GM23338 (cell line): Measurements from ENCODE around the gene ZBTB2. TPM values are rescaled to one million over a fixed set of nuclear protein-coding genes. Genes with fewer than 3 reads are reported as not detected.

ENCODE experiments used
- ATAC-seq: fragments of 200-7000 bp; cut with Tn5 transposase; 3 replicates; pipeline ENCODE4 v1.9.1; 2020
- DNase-seq: peaks from one replicate; pipeline ENCODE4 v3.0.0-alpha.2; 2015; ENCODE audit warnings: low spot score
- H2AFZ ChIP-seq: fragments of 200-600 bp; sonication (generic); 2 replicates; pipeline ENCODE4 v1.8.0; 2016; ENCODE audit warnings: antibody characterized with exemption, mild to moderate bottlenecking, moderate library complexity
- H3F3A ChIP-seq: fragments of 200-600 bp; sonication (generic); replicated peaks from 2 replicates; pipeline ENCODE4 v1.8.0; 2017; ENCODE audit warnings: antibody characterized with exemption, mixed run types, low read depth
- H3K27ac ChIP-seq: fragments of 200-600 bp; sonication (generic); 2 replicates; pipeline ENCODE4 v1.6.1; 2016; ENCODE audit warnings: low read depth
- H3K27me3 ChIP-seq: fragments of 200-600 bp; sonication (generic); 2 replicates; pipeline ENCODE4 v1.8.0; 2016; ENCODE audit warnings: mild to moderate bottlenecking, mixed run types, moderate library complexity; ENCODE audit not compliant: insufficient read depth
- H3K36me3 ChIP-seq: fragments of 200-600 bp; sonication (generic); 2 replicates; pipeline ENCODE4 v1.8.0; 2016; ENCODE audit warnings: mild to moderate bottlenecking; ENCODE audit not compliant: insufficient read depth
- H3K4me1 ChIP-seq: fragments of 200-600 bp; sonication (generic); 2 replicates; pipeline ENCODE4 v1.8.0; 2016; ENCODE audit warnings: mild to moderate bottlenecking, moderate library complexity; ENCODE audit not compliant: insufficient read depth
- H3K4me2 ChIP-seq: fragments of 200-600 bp; sonication (generic); 2 replicates; pipeline ENCODE4 v1.7.1; 2017; ENCODE audit warnings: mixed run types
- H3K4me3 ChIP-seq: fragments of 200-600 bp; sonication (generic); 2 replicates; pipeline ENCODE4 v1.6.1; 2016; ENCODE audit warnings: mixed run types
- H3K79me2 ChIP-seq: fragments of 200-600 bp; sonication (generic); replicated peaks from 2 replicates; pipeline ENCODE4 v1.8.0; 2017; ENCODE audit warnings: mild to moderate bottlenecking; ENCODE audit not compliant: insufficient read depth
- H3K9me2 ChIP-seq: fragments of 200-600 bp; sonication (generic); 2 replicates; pipeline ENCODE4 v1.8.0; 2017; ENCODE audit not compliant: insufficient read depth
- H4K20me1 ChIP-seq: fragments of 200-600 bp; sonication (generic); replicated peaks from 2 replicates; pipeline ENCODE4 v1.8.0; 2017; ENCODE audit warnings: mild to moderate bottlenecking; ENCODE audit not compliant: insufficient read depth
- H3K27ac Mint-ChIP-seq: 2 replicates; pipeline ENCODE4 v1.8.0; 2020; ENCODE audit warnings: inconsistent platforms, mild to moderate bottlenecking, moderate library complexity, mixed read lengths
- H3K27me3 Mint-ChIP-seq: 3 replicates; pipeline ENCODE4 v1.8.0; 2022; ENCODE audit warnings: low read depth, mild to moderate bottlenecking, moderate library complexity, mixed read lengths, inconsistent platforms; ENCODE audit not compliant: insufficient read depth, poor library complexity
- H3K36me3 Mint-ChIP-seq: 3 replicates; pipeline ENCODE4 v1.8.0; 2021; ENCODE audit warnings: low read depth, mild to moderate bottlenecking, inconsistent platforms, moderate library complexity, mixed read lengths
- H3K4me1 Mint-ChIP-seq: 3 replicates; pipeline ENCODE4 v1.8.0; 2020; ENCODE audit warnings: mild to moderate bottlenecking, inconsistent platforms, mixed read lengths
- H3K4me3 Mint-ChIP-seq: 3 replicates; pipeline ENCODE4 v1.8.0; 2021; ENCODE audit warnings: moderate library complexity, mild to moderate bottlenecking, inconsistent platforms, mixed read lengths
- H3K9me3 Mint-ChIP-seq: 3 replicates; pipeline ENCODE4 v1.8.0; 2020; ENCODE audit warnings: moderate library complexity, mild to moderate bottlenecking, inconsistent platforms, mixed read lengths
- CREB1 ChIP-seq: fragments of 250-450 bp; sonication (Bioruptor Pico); IDR thresholded peaks from 2 replicates; pipeline ENCODE4 v1.5.0; 2020; ENCODE audit warnings: low read depth, mild to moderate bottlenecking, moderate library complexity
- ETS1 ChIP-seq: IDR thresholded peaks from 2 replicates; pipeline ENCODE4 v1.6.1; 2016; ENCODE audit warnings: antibody characterized with exemption
- EZH2phosphoT487 ChIP-seq: fragments of 200-600 bp; sonication (generic); IDR thresholded peaks from one replicate; pipeline ENCODE4 v1.8.1; 2018; ENCODE audit warnings: antibody characterized with exemption; ENCODE audit not compliant: unreplicated experiment
- JUNB ChIP-seq: IDR thresholded peaks from one replicate; pipeline ENCODE4 v1.6.1; 2016; ENCODE audit warnings: antibody characterized with exemption; ENCODE audit not compliant: unreplicated experiment
- NANOG ChIP-seq: IDR thresholded peaks from 2 replicates; pipeline ENCODE4 v1.6.1; 2016; ENCODE audit warnings: antibody characterized with exemption, borderline replicate concordance
- STAT1 ChIP-seq: IDR thresholded peaks from one replicate; pipeline ENCODE4 v1.6.1; 2016; ENCODE audit warnings: antibody characterized with exemption; ENCODE audit not compliant: unreplicated experiment
- ZNF114 ChIP-seq: fragments of 250-450 bp; sonication (Bioruptor Pico); IDR thresholded peaks from 2 replicates; pipeline ENCODE4 v1.5.0; 2020; ENCODE audit warnings: mild to moderate bottlenecking, moderate library complexity
- ZNF462 ChIP-seq: fragments of 250-450 bp; sonication (Bioruptor Pico); IDR thresholded peaks from 2 replicates; pipeline ENCODE4 v1.5.0; 2020; ENCODE audit warnings: mild to moderate bottlenecking, moderate library complexity
- polyA plus RNA-seq: library from polyadenylated mRNA; unstranded; fragments of >200 nt; fragmentation: Nextera tagmentation; extraction: Ambion mirVana; gene quantifications from 2 replicates; pipeline ENCODE4 v1.2.1, GENCODE V29; 2016
- total RNA-seq: library from RNA; depleted of rRNA; stranded (reverse); fragments of >200 nt; shearing (Covaris generic); gene quantifications from 2 replicates; pipeline ENCODE4 v1.2.3, GENCODE V29; 2014

Gene ZBTB2
- total and polyA plus RNA-seq, 2 experiments from 2014 or later = 11.4 to 21.9 TPM

GRCh38 chr6:151387175-151387970 lies 4.0 kb downstream of the ZBTB2 start:
- H3K27ac ChIP-seq = no peak overlapping the region
- H3K36me3 ChIP-seq = no peaks in the 10 kb centered on the region
- Mint-ChIP-seq H3K4me1 (peaks cover 7% of the 10 kb centered on the region), H3K27ac (no peak overlapping the region), H3K36me3 (peaks cover 22% of the 10 kb centered on the region), H3K4me3 (no peak overlapping the region), H3K9me3 (no peaks in the 10 kb centered on the region; the same call in 2 of the 3 replicates), H3K27me3 (peaks cover 8% of the 10 kb centered on the region)
- peaks cover 11% of the 10 kb centered on the region for H3F3A ChIP-seq
- H3K9me2 ChIP-seq = peaks cover 3% of the 10 kb centered on the region; the same call in 1 of the 2 replicates
- H3K27me3 ChIP-seq = no peaks in the 10 kb centered on the region
- H3K79me2 ChIP-seq = peaks cover 76% of the 10 kb centered on the region
- H3K4me1 ChIP-seq = peaks cover 7% of the 10 kb centered on the region
- H2AFZ ChIP-seq = no peak overlapping the region
- no peak overlapping the region for H3K4me3 ChIP-seq
- no peaks in the 10 kb centered on the region for H4K20me1 ChIP-seq
- ATAC-seq (no peak), DNase-seq (no peak)
- no peak overlapping the region for H3K4me2 ChIP-seq
- TF ChIP-seq JUNB (no peak), EZH2phosphoT487 (no peak), ZNF462 (CRISPR knock-in tag) (no peak), ZNF114 (no peak), ETS1 (no peak), STAT1 (no peak), NANOG (no peak), CREB1 (CRISPR knock-in tag) (no peak)
